SW 1271 (cell line): Measurements from ENCODE around the gene SMNDC1.
"Not testable (repeated sequence)": the region's sequence is repeated elsewhere in the genome, so short reads cannot be mapped to it uniquely, and the experiment has no call there.

ENCODE experiments used
- DNase-seq, 2 experiments: peaks; one replicate each; lab custom pipeline; 2025; lab: John Stamatoyannopoulos, UW

The SMNDC1 gene

DNA sequence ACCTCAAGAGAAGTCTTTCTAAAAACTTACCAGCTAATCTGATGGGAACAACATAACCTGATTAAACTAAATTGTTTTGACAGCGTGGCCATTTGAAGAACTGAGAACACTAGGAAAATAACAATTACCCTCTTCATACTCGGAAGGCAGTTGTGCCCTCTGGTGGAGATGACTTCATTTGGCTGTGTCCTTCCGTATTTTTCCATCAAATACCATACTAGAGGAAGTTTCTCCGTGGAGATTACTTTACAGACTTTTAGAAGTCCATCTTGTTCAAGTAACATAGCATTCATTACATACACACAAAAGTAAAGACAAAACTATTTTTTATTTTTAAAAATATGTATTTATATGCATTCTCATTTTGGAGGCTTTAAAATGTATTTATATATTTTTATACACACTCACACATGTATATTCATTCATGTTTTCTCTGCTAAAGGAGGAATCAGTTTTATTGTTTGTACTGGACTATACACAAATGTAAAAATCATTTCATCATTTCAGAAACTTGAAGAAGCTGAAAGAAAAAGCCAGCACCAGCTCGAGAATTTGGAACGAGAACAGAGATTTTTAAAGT lies 25.2 kb downstream of the SMNDC1 start:
- DNase-seq = peak in 1 of 2 experiments; percentile 39

DNA sequence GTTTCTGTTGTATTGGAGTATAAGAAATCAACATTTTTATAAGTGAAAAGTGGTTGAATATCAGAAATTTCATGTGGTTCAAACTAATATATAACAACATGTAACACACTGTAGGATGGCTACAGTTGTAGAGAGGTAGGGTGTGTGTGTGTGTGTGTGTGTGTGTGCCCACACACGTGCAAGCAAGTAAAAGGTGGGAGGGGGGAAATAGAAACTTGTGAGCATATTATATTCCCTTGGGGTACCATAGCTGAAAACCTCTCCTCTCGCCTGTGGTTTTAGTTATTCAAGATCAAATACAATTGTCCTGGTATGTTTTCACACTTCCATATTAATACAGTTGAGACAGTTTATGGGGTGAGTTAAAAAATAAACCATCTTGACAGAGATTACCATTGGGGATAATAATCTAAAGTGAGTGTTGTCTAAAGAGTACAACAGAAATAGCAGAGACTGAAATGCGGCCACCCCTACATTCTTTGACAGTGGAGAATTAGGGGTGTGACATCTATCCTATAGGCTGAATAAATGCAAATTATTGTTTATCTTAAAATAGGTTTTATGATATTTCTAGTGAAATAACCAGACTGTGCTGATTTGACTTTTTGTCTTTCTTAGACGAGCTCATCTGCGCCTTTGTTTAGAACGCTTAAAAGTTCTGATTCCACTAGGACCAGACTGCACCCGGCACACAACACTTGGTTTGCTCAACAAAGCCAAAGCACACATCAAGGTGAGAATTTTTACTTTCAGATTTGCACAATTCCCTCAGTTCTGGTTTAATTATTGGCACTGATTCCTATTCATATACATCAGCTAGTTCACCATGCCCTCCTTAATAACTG lies 25.9 kb downstream of the SMNDC1 start:
- no peak for DNase-seq

DNA sequence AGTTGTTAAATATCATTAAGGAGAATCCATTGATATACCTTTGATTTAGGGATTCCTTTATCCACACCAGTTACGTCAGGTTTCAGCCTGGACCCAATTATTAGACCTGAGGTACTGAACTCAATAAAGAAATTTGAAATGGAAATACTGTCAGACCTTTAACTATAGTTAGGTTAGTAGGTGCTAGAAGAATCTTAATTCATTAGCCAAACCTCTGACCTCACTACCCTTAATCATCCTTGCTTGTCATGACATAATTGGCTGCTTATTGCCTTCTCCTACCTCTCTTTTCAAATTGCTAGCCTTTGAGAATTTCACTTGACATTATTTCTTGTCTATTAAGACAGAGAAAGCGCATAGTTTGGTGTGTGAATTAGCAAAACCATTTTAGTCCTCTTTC lies 27.1 kb downstream of the SMNDC1 start:
- DNase-seq = no peak

DNA sequence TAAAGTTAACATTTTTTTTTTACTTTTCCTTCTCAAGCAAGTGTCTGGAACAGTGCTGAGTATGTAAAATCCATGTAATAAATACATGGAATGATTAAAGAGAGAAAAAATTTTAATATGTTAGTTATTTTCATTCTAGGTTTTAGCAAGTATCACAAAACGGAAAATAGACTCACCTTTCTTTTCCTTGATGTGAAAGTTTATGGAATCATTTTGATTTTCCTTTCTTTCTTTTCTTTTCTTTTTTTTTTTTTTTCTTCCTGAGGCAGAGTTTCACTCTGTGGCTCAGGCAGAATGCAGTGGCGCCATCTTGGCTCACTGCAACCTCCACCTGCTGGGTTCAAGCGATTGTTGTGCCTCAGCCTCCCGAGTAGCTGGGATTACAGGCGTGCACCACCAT lies 28.1 kb downstream of the SMNDC1 start:
- DNase-seq = no peak

DNA sequence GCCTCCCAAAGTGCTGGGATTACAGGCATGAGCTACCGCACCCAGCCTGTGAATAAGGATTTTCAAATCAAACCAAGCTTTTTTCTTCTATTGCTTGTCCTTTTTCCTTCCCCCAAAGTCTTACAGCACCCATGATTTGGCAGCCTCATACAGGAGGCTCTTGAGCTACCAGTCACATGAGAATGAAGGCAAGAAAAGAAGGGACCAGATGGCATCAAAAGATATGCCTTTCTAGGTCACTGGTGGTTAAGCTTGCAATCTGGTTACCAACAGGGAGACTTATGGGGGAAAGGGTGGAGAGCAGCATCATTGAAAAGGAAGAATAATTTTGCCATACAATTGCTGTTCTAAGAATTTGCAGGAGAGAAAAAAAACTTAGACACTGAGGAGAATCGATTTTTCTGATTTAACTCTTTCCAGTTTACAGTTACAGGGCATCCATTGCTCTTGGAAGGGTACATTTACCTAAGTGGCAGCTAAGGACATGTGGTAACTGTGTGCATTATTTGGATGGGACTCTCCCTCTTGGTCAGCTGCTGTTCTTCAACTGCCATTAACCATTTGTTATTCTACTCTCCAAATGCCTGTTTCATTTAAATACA lies 29.5 kb downstream of the SMNDC1 start:
- DNase-seq = no peak

DNA sequence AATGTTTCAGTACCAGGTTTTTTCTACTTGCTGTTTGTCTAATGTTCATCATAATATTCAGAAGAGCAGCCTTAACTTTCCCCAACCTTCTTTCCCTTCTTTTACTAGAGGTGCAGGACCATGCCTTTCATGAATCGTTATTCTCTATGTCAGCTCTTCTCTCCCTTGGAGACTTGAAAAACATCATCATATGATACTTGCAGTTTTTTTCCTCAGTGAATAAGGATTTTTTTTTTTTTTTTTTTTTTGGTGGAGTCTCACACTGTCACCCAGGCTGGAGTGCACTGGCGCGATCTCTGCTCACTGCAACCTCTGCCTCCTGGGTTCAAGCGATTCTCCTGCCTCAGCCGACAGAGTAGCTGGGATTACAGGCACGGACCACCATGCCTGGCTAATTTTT lies 30.1 kb downstream of the SMNDC1 start:
- DNase-seq = no peak

DNA sequence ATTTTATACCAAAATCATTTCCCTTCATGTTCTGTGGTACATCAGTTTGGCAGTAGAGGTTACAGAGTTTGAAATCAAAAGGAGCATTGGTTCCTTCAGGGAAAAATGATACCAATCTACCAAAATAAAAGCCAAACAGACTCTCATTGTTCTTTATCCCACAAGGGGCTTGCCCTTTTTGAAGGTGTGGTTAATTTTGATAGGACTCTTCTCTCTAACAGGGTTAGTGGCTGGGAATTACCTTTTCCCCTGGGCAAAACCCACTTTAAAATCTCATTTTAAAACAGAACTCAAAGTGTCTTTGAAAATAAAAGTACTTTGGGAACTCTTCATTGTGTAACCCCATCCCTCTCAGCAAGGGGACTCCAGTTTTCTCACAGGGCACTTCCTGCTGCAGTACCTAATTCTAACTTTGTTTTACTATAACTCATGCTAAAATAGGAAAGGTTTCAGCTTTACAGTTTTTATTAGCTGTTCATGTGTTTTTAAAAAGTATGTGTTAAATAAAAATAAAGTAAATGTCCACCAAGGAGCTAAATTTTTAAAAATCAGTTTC lies 30.6 kb downstream of the SMNDC1 start:
- no peak for DNase-seq

DNA sequence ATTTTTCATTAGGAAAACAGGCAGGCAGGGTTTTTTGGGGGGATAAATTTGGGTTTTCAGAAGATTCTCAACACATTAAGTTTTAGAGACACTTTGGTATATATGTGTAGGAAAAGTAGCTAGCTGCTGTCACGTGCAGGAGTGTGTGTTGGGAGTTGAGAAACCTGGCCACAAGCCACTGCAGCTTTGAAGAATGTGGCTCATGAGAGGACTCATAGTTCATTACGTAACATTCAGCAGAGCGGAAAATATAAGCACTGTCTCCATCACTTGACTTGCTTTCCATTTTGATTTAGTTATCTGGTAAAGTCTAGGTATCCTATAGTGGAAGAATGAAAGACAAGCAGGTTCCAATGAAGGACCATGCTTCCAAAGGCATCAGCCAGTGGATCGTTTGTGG lies 31.2 kb downstream of the SMNDC1 start:
- DNase-seq = no peak

DNA sequence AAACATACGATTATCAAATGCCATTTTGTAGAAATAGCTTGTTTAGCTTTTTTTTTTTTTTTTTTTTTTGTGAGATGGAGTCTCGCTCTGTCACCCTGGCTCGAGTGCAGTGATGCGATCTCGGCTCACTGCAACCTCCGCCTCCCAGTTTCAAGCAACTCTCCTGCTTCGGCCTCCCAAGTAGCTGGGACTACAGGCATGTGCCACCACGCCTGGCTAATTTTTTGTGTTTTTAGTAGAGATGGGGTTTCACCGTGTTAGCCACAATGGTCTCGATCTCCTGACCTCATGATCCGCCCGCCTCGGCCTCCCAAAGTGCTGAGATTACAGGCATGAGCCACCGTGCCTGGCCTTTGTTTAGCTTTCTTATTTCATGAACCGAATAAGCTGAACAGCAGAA lies 31.7 kb downstream of the SMNDC1 start:
- DNase-seq = not testable (repeated sequence)

DNA sequence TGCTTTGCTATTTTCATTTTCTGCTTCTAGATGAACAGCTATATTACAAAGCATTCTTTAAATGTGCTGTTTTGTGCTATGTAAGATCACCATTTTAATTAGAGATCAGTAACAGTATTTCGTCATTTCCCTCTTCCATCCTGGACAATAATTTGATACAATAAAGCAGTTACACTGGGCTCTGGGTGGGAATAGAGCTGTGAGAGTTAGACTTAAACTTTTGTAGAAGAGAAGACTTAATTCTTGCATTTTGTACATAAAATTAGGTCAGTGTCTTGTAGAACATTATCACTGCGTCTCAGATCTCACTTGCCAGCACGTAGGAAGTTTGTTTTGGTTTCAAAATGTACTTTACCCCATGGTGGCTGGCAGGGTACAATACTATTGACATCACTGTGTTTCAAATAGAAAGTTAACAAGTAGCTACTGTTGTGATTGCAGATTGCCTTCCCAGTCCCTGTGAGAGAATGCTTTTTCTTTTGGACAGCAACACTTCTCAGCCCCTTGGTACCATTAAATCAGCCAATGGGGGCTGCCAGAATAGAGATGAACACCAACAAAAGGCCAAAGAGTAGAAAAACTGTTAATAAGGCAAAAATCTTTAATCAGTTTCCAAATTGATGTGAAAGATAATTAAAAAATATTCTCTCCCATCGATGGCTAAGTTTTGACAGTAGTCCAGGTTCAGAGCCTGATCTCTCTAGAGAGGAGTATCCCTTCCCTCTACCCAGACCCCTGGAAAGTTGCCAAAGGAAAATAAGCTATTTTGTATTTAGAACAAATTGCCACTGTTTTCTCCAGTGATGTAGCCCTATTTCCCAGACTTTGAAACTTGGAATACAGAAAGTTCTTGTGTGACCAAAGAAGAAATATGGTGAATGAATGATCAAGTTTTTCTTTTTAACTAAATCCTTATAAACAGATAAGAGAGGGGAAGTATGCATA lies 35.1 kb downstream of the SMNDC1 start:
- DNase-seq = no peak

DNA sequence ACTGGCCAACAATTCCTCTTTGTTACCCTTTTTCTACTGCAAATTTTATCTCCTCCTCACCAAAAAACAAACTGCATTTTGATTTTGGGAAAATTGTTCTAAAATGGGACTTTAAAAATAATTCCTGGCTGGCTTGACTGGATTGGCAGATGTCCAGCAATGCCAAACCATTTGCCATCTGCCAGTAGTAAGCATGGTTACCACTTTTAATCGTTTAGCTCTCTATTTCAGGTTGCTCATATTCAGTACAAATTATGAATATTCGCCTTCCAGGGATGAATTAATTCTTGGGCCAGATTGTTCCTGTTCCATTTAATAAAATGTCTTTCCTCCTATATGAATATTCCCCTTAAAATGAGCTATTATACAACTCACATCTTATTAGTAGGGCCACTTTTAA lies 35.7 kb downstream of the SMNDC1 start:
- no peak for DNase-seq

DNA sequence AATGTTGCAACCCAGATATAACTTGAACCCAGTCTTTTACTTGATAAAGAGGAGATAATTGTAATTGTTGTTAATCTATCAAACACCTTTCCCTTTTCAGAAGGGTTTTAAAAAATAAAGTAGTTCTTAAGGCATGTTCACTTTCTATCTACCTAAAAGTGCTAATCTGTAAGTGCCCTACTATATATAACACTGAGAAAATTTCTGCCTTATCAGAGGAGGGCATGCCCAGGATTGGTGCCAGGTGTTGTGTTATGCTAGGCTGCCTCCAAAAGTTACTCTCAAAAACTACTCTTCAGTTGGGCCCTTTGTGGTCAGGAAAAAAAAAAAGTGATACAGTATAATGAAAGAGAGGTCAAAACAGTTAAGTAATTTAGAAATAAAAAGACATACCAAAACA lies 36.3 kb downstream of the SMNDC1 start:
- DNase-seq = no peak

DNA sequence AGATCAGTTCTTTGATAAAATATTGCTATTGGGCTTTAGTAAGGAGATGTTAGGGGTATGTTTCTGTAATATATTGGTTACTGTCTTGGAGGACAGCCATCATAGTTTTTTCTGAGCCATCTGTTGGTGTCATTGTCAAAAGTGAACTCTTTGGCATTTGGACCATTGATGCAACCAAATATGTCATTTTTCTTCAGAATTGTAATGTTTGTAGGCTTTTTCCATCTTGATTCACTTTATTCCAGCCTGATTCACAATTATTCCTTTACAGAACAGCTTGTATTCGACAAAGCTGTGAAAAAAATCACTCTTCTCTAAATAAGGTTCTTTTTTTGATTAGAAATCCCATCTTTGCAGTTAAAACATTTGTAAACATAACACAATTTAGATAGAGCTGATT lies 37.4 kb downstream of the SMNDC1 start:
- DNase-seq = no peak

DNA sequence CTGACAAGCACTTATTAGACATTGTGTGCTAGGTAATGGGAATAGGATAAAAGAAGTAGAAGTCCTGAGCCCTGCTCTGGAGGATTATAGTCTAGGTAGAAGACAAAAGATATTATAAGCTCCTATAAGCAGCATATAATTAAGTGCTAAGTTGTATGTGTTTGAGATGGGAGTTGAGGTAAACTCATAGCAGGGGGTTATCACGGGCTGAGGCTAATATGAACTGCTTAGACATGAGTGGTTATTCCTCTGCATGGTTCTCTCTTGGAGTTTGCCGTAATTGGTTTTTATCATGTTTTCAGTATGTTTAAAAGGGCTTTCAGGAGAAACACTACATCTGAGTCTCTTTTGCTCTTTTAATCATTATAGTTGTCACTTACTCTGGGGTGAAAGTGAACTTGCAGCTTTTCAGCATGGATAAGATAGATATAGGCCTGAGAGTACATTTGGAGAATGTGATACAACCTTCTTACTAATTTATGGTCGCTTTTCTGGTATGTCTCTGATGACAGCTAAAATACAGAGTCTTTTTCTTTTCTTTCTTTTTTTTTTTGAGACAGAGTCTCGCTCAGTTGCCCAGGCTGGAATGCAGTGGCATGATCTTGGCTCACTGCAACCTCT lies 39.0 kb downstream of the SMNDC1 start:
- DNase-seq = no peak

DNA sequence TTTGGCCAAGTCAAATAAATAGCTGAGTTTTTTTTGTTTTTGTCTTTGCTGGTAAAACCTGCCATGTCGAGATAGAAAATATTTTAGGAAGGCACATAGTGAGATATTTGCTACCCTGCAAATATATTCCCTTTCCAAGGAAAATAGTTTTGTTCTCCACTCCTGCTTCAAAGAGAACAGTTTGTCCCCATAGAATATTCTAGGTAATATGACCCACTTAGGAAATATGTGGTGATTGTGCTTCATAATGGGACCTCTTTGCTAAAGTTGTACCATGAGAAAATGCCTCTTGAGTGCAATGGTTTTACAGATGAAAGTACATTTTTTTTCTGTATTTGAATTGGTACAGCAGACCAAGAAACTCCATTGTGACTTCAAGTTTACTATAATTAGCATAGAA lies 41.6 kb downstream of the SMNDC1 start:
- no peak for DNase-seq

DNA sequence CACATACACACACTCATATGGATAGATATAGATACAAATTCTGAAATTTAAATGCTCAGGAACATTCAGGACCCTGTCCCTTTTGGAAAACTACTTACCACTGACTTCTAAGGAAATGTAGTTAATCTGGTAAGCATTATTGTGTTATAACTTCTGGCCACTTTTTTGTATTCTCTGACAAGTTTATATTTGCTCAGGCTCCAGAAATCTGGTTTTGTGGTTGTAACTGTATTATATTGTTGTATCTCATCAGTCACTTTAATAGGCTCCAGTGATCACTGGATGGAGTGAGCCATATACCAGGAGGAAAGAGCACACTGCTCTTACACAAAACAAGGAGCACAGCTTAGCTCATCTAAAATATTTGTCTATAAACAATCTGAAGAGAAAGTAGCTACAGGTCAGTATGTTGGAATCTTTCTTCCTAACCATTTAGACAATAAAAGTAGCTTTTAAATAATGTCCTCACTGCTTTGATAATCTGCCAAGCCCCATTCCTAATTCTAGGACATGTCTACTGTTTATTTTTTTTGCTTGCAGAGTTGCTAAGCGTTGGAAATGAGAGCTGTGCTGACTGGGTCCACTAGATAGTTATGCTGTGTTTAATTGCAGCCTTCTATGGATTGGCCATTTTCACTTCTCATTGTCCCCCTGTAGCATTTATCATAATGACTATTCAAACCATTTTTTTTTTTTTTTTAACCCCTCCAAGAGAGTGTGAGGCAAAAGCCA lies 43.8 kb downstream of the SMNDC1 start:
- no peak for DNase-seq

DNA sequence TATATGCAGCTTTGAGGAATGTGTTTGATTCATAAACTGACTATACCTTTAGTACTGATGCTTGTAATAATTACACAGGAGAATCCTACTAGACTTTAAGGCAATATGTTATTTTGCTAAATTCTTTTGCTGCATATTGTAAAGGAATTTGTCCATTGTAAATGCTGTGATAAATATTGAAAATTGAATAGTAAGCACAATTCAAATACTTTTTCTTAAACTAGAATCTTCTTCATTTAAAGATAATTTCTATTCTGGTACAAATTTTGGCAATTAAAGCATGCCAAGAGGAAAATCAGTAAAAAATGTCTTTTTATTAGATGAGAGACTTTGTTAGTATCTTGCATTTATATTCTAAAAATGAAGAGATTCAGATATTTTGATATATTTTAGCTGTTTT lies 45.4 kb downstream of the SMNDC1 start:
- no peak for DNase-seq

DNA sequence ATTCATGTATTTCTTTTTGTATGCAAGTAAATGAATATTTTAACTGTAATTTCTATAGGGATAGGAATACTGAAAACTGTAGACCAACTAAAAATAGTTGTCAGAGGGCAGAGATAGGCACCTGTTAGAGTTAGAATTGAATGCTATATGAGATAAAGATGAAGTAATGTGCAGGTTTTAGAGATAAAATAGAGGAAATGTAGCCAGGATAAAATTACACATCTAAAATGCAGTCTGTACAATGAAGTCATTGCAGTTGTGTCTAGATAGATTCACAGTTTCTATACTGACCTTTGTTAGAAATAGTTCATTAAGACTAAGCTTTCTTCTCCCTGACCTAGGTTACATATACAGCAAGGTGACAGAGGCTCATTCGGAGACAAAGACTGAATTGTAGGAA lies 46.2 kb downstream of the SMNDC1 start:
- DNase-seq = no peak

DNA sequence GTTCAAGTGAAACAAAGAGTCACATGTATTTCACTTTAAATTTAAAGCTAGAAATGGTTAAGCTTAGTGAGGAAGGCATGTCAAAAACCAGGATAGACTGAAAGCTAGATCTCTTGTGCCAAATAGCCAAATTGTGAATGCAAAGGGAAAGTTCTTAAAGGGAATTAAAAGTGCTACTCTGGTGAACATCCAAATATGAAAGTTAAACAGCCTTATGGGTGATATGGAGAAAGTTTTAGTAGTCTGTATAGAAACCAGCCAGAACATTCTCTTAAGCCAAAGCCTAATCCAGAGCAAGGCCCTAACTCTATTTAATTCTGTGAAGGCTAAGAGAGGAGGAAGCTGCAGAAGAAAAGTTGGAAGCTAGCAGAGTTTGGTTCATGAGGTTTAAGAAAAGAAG lies 50.3 kb downstream of the SMNDC1 start:
- no peak for DNase-seq

DNA sequence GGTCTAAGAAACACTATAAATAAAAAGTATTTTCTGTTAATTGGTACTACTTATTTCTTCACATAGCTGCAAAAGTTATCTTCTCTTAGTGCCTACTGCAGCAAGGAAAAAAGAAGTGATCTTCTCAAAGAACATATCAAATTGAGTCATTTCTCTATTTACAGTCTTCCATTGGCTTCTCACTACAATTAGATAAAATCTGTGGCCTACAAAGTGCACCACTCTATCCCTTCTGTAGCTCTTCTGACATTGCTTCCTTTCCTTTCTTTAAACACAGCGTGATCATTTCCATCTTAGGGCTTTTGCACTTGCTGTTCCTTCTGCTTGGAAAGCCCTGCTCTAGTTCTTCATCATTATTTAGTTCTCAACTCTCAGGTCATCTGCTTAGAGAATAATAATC lies 52.6 kb downstream of the SMNDC1 start:
- no peak for DNase-seq

DNA sequence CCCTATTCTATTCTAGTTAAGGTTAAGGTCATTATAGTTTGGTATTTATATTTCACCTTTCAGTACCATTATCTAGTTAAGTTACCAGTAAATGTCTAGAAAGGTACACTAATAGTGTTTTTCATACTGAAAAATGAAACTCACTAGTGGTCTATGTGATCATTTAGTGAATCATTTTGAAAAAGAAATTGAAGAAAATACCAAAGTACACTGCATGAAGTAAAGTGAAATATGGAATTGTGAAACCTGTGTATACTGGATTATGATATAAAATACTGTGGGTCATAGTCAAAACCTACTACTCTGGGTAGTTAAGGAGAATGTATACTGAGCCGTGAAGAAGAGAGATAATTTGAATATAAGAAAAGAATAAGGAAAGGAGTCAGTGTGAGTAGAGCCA lies 53.3 kb downstream of the SMNDC1 start:
- DNase-seq = not testable (repeated sequence)
